GM06990 (cell line): Measurements from ENCODE around the gene KREMEN1.

Experiments
- DNase-seq: peaks from one replicate; pipeline ENCODE4 v3.0.0-alpha.2; 2011; ENCODE audit not compliant: insufficient read length; ENCODE audit errors: extremely low read depth
- H3K27me3 ChIP-seq: replicated peaks from 2 replicates; pipeline ENCODE4 v1.6.0; 2011; ENCODE audit warnings: low read length; ENCODE audit not compliant: control insufficient read depth, insufficient read depth
- H3K36me3 ChIP-seq: 2 replicates; pipeline ENCODE4 v1.5.1; 2011; ENCODE audit warnings: low read length; ENCODE audit not compliant: control insufficient read depth, insufficient read depth
- H3K4me3 ChIP-seq: replicated peaks from 2 replicates; pipeline ENCODE4 v1.5.1; 2011; ENCODE audit warnings: low read depth, mild to moderate bottlenecking, control low read depth, low read length
- TF ChIP-seq, protein P1 (sequence below): IDR thresholded peaks from 2 replicates; pipeline ENCODE4 v1.5.1; 2011; ENCODE audit warnings: low read length, control low read depth, mild to moderate bottlenecking, inconsistent platforms; ENCODE audit not compliant: insufficient read depth, poor library complexity, severe bottlenecking

The KREMEN1 gene

DNA sequence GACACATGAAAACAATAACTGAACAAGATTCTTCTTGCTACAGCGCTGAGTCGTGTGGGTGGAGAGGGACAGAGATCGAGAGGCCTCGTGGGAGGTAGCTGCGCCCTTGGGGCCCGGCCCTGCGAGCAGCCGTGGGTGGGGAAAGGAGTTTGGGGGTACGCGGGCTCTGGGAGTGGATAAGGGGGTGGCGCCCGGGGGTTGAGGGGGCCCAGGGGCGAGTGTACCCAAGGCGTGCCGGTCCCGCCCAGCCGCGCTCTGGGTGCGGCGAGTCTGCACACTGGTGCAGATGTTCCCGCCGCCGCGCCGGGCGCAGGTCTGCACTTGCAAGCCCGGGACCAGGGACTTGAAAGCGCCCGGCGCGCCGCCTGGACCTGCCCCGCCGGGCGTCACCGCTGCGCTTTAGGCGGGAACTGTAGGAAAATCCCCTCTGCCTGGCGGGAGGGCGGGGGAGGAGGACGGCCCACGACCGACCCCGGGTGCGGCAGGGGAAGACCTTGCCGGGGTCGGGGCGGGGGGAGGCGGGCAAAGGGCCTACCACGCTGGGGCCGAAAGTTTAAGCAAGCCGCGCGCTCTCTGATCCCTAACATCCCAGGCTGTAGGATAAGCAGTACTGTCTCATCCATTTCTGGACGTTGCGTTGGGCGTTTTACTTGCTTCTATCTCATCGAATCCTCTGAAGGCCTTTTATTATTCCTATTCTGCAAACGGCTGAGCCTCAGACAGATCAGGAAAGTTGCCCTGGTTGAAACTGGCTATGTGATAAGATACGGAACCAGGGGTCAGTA is 1.4 kb upstream of the KREMEN1 start:
- peak; percentile 65 for DNase-seq

DNA sequence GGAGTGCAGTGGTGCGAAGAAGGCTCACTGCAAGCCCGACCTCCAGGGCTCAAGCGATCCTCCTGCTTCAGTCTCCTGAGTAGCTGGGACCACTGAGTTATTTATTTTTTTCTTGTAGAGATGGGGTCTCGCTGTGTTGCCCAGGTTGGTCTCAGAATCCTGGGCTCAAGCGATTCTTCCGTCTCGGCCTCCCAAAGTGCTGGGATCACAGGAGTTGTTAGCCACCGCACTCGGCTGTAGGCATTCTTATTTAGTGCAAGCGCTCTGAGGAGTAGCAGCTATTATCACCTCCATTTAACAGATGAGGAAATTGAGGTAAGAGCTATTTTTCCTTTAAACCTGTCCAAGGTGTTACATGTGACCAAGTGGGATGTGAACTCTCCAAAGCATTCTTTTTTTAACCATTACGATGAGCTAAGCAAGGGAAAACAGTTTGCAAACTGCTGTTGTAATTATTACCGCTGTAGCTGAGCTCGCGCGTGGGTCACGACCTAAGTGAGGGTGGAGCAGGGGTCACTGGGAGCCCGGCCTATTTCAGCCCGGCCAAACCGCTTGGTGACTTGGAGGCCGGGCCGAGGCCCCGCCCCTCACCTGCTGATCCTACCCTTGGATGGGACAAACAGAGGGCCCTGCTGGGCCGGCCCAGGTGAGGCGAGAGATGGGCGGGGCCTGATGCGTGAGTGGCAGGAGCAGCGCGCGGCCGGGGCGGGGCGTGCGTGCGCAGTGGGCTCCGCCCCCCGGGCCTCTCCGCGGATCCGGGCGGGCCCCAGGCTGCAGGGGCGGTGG is 449 bp upstream of the KREMEN1 start:
- peak; percentile 84 for DNase-seq
- Histone ChIP-seq H3K36me3 (no peaks in the 10 kb centered on the region), H3K27me3 (no peaks in the 10 kb centered on the region; the same call in 1 of the 2 replicates), H3K4me3 (peak overlapping the region; percentile 2; the same call in 1 of the 2 replicates)
- TF ChIP-seq, protein P1, sequence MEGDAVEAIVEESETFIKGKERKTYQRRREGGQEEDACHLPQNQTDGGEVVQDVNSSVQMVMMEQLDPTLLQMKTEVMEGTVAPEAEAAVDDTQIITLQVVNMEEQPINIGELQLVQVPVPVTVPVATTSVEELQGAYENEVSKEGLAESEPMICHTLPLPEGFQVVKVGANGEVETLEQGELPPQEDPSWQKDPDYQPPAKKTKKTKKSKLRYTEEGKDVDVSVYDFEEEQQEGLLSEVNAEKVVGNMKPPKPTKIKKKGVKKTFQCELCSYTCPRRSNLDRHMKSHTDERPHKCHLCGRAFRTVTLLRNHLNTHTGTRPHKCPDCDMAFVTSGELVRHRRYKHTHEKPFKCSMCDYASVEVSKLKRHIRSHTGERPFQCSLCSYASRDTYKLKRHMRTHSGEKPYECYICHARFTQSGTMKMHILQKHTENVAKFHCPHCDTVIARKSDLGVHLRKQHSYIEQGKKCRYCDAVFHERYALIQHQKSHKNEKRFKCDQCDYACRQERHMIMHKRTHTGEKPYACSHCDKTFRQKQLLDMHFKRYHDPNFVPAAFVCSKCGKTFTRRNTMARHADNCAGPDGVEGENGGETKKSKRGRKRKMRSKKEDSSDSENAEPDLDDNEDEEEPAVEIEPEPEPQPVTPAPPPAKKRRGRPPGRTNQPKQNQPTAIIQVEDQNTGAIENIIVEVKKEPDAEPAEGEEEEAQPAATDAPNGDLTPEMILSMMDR = no peak

More for the DNA sequence above, 1.4 kb upstream of the KREMEN1 start:
- Histone ChIP-seq H3K4me3 (peak overlapping the region; percentile 44), H3K36me3 (no peaks in the 10 kb centered on the region), H3K27me3 (no peaks in the 10 kb centered on the region; the same call in 1 of the 2 replicates)
- TF ChIP-seq, protein P1 = no peak

DNA sequence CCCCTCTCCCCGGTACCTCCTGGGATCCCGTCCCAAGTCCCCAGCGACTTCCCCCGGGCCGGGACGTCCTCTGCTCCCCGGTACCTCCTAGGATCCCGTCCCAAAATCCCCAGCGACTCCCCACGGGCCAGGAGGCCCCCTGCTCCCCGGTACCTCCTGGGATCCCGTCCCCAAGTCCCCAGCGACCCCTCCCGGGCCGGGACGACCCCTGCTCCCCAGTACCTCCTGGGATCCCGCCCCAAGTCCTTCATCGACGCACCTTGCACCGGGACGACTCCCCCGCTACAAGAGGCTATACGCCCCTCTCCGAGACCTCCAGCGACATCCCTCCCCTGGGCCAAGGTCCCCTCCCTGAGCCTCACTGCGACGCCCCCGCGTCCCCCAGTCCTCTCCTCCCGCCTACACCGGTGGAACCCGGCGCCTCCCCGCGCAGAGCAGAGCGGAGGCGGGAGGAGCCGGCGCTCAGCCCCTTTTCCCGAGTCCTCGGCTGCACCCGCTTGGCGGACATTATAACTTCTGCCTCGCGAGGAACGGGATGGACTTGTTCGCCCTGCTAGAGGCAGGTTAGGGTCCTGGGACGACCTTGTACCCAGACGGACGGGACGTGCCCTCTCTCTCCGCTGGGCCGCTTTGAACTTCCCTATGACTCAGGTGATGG is 912 bp downstream of the KREMEN1 start:
- no peaks in the 10 kb centered on the region; the same call in 1 of the 2 replicates for H3K27me3 ChIP-seq
- no peak for DNase-seq

DNA sequence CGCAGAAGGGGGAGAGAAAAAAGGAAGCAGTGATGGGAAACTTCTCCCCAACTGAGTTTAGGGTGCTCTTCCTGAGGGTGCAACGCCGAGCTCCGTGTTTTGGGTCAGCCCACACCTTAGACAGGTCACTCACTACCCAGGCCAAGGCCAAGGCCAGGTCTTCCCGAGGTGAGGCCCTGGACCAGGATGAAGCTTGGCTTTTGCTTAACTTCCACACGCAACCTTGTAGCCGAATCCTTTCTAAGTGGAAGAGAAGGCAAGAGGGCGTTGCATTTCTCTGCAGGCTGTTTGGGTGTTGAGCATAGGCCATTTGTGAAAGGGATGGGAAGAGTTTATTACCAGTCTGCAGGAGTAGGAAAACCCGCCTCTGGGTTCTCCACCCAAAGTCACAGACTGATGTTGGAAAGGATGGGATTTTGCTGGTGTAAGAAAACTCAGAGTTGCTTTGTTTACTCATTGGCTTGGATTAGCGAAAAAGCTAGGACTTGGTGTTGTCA is 1.5 kb downstream of the KREMEN1 start:
- no peak overlapping the region for H3K4me3 ChIP-seq
- no peaks in the 10 kb centered on the region for H3K36me3 ChIP-seq
- H3K27me3 ChIP-seq = no peaks in the 10 kb centered on the region; the same call in 1 of the 2 replicates
- TF ChIP-seq, protein P1 = no peak
- DNase-seq = no peak

More for the DNA sequence above, 912 bp downstream of the KREMEN1 start:
- no peaks in the 10 kb centered on the region for H3K36me3 ChIP-seq
- TF ChIP-seq, protein P1 = no peak
- H3K4me3 ChIP-seq = no peak overlapping the region; the same call in 1 of the 2 replicates

DNA sequence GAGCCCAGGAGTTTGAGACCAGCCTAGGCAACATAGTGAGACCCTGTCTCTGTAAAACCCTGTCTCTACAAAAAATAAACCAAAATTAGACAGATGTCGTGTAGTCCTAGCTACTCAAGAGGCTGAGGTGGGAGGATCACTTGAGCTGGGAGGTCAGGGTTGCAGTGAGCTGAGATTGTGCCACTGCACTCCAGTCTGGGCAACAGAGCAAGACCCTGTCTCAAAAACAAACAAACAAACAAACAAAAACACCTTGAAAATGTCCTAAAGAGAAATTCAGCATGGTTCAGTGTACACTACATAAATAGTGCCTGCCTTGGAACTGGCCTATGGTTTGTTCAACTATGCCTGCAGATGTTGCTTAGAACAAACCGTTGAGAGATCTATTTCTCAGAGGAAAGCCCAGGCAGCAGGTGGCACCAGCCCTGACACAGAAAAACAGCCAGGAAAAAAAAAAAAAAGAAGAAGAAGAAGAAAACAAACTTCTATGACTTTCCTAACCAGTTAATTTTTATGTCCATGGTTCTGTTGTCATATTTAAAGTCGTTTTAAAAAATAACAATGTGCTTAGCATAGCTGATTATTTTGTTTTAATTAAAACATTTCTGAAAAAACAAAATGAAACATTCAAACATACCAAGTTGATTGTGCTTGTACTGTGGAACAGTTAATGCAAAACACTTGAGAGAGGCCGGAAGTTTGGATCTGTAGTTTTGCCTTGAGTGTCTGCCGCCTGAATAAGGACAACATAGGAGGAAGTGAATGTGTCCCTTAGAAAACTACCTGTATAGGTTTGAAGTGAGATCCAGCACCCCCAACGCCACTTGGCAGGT is 5.4 kb downstream of the KREMEN1 start:
- TF ChIP-seq, protein P1 = no peak
- DNase-seq = no peak
- Histone ChIP-seq H3K36me3 (no peaks in the 10 kb centered on the region), H3K4me3 (no peak overlapping the region), H3K27me3 (no peaks in the 10 kb centered on the region; the same call in 1 of the 2 replicates)
